ENCODE data around the gene ACP7.

GRCh38 chr19:39085392-39085791 is 1.2 kb downstream of the ACP7 start:
- TF ChIP-seq CTCF (IDR thresholded peaks at IDR 0.05; ENCODE audit: low read depth, low read length, poor library complexity, severe bottlenecking) (no peak), EZH2phosphoT487 (IDR thresholded peaks at IDR 0.05; ENCODE audit: borderline replicate concordance, low read length) (no peak)
